GM21786 (cell line): ENCODE data around the gene PCDHGB1.
A peak's percentile ranks its signal among the peaks of the same experiment; 100 is the strongest.
"Not testable (repeated sequence)": the region's sequence is repeated elsewhere in the genome, so short reads cannot be mapped to it uniquely, and the experiment has no call there.

Experiments
- ATAC-seq: cut with Tn5 transposase; IDR thresholded peaks from one replicate; pipeline ENCODE4 v1.9.1; 2021; ENCODE audit not compliant: unreplicated experiment

PCDHGB1 gene

DNA sequence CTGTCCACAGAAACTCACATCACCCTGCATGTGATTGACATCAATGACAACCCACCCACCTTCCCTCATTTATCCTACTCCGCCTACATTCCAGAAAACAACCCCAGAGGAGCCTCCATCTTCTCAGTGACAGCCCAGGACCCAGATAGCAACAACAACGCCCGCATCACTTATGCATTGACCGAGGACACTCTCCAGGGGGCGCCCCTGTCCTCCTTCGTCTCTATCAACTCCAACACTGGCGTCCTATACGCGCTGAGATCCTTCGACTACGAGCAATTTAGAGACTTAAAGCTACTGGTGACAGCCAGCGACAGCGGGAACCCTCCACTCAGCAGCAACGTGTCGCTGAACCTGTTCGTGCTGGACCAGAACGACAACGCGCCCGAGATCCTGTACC, 4.6 kb upstream of the PCDHGB1 start:
- ATAC-seq = no peak

DNA sequence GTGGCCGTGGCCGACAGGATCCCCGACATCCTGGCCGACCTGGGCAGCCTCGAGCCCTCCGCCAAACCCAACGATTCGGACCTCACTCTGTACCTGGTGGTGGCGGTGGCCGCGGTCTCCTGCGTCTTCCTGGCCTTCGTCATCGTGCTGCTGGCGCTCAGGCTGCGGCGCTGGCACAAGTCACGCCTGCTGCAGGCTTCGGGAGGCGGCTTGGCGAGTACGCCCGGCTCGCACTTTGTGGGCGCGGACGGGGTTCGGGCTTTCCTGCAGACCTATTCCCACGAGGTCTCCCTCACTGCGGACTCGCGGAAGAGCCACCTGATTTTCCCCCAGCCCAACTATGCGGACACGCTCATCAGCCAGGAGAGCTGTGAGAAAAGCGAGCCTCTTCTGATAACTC, 3.9 kb upstream of the PCDHGB1 start:
- ATAC-seq = not testable (repeated sequence)

DNA sequence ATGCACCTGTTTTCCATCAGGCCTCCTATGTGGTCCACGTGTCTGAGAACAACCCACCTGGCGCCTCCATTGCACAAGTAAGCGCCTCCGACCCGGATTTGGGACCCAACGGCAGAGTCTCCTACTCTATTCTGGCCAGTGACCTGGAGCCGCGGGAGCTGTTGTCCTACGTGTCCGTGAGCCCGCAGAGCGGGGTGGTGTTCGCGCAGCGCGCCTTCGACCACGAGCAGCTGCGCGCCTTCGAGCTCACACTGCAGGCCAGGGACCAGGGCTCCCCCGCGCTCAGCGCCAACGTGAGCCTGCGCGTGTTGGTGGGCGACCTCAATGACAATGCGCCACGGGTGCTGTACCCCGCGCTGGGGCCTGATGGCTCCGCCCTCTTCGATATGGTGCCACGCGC, 1.7 kb downstream of the PCDHGB1 start:
- no peak for ATAC-seq

DNA sequence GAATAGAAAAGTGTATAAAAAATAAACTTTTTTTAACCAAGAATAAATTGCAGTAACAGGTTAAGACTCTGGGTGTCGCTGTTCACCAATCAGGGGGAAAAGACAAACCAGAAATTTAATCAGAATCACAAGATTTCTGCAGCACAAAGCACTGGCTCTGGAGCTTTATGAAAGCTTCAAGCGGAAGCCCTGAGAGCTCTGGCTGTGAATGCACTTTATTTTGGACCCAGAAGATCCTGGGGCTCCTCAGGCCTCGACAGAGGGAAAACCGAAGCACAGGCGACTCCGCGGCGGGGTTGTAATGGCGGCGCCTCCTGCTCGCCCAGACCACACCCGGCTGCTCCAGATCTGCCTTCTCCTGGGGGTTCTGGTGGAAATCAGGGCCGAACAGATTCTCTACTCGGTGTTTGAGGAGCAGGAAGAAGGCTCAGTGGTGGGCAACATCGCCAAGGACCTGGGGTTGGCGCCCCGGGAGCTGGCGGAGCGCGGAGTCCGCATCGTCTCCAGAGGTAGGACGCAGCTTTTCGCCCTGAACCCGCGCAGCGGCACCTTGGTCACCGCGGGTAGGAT, 5.1 kb downstream of the PCDHGB1 start, which contains the start of gene PCDHGA4:
PCDHGA4 (plus strand) TSS at position 122 of the 570 bp plus-strand sequence; CDS start at position 209, 87 bp downstream.
- ATAC-seq = no peak

DNA sequence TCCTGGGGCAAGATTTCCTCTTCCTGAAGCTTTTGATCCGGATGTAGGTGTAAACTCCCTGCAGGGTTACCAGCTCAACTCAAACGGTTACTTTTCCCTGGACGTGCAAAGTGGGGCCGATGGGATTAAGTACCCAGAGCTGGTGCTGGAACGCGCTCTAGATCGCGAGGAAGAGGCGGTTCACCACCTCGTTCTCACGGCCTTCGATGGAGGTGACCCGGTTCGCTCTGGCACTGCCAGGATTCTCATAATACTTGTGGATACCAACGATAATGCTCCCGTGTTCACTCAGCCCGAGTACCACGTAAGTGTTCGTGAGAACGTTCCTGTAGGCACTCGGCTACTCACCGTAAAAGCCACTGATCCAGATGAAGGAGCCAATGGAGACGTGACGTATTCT, 5.7 kb downstream of the PCDHGB1 start:
- ATAC-seq = no peak

DNA sequence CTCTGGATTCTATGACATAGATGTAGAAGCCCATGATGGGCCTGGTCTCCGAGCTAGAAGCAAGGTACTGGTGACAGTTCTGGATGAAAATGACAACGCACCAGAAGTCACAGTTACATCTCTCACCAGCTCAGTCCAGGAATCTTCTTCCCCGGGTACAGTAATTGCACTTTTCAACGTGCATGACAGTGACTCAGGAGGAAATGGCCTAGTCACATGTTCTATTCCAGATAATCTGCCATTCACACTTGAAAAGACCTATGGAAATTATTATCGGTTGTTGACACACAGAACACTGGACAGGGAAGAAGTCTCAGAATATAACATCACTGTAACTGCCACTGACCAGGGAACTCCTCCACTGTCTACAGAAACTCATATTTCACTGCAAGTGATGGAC, 6.2 kb downstream of the PCDHGB1 start:
- no peak for ATAC-seq

DNA sequence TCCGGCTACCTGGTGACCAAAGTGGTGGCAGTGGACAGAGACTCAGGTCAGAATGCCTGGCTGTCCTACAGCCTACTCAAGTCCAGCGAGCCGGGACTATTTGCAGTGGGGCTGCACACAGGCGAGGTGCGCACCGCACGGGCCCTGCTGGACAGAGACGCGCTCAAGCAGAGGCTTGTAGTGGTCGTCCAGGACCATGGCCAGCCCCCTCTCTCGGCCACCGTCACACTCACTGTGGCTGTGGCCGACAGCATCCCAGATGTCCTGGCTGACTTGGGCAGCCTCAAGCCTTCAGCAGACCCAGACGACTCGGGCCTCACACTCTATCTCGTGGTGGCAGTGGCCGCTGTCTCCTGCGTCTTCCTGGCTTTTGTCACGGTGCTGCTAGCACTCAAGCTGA, 7.1 kb downstream of the PCDHGB1 start:
- no peak for ATAC-seq

DNA sequence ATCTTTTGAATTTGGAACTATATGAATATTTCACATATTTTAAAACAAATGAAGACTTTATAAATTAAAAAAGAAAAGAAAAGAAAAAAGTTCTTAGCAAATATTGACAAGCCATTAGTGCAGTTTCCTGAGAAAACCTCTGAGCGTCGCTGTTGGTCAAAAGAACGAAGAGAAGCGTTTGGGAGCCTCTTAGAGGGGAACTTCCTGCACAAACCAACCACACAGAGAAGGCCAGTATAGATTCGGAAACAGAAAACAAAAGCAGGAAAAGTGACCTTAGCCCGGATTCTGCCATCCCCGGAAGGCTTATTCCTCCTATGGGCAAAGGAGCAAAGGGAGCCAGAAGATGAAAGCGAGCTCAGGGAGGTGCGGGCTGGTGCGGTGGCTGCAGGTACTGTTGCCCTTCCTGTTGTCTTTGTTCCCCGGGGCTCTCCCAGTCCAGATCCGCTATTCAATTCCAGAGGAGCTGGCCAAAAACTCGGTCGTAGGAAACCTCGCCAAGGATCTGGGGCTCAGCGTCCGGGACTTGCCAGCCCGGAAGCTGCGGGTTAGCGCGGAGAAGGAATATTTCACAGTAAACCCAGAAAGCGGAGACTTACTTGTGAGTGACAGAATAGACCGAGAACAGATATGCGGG, 10.0 kb downstream of the PCDHGB1 start, which contains the start of gene PCDHGB2:
PCDHGB2 (plus strand) TSS at position 205 of the 637 bp plus-strand sequence; CDS start at position 347, 142 bp downstream.
- ATAC-seq = peak; percentile 63

DNA sequence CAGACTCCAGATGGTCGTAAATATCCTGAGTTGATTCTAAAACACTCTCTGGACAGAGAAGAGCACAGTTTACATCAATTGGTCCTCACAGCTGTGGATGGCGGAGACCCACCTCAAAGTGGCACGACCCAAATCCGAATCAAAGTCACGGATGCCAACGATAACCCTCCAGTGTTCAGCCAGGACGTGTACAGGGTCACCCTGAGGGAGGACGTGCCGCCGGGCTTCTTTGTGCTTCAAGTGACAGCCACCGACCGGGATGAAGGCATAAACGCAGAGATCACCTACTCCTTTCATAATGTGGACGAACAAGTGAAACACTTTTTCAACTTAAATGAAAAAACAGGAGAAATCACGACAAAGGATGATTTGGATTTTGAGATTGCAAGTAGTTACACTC, 10.8 kb downstream of the PCDHGB1 start:
- ATAC-seq = no peak

DNA sequence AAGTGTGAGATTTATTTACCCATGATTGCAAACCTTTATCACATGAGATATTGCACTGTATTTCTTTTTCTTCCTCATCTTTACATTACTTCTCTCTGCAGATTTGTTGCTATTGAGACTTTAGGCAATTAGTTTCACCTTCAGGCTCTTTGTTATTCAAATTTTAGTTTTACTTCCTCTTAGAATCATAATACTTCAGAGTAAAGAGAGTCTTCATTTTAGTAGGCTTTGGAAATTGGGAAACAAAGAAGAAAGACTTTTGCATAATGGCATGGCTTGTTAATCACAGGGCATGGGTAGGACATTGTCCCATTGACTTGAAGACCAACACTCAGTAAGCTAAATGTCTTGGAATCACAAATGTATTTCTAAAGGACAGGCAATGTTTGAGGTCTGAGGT, 12.8 kb downstream of the PCDHGB1 start:
- ATAC-seq = no peak

DNA sequence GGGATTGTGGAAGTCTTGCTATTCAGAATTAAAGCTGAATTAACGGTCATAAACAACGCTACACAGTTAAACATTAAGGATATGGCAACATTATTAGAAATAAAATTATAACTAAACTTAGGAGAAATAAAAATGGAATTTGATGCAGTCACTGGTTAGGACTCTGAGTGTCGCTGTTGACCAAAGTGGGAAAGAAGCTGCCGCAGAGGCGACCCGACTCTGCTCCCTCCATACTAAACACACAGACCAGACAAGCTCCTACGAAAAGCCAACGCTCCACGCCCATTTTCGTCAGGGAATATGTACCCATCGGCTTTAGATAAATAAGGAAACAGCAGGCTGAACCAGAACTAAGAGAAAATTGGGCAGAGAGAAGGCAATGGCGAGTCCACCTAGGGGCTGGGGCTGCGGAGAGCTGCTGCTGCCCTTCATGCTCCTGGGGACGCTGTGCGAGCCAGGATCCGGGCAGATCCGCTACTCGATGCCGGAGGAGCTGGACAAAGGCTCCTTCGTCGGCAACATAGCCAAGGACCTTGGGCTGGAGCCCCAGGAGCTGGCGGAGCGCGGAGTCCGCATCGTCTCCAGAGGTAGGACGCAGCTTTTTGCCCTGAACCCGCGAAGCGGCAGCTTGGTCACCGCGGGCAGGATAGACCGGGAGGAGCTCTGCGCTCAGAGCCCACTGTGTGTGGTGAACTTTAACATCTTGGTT, 14.2 kb downstream of the PCDHGB1 start, which contains the start of gene PCDHGA5:
PCDHGA5 (plus strand) TSS at position 211 of the 709 bp plus-strand sequence; CDS start at position 380, 169 bp downstream.
- no peak for ATAC-seq

DNA sequence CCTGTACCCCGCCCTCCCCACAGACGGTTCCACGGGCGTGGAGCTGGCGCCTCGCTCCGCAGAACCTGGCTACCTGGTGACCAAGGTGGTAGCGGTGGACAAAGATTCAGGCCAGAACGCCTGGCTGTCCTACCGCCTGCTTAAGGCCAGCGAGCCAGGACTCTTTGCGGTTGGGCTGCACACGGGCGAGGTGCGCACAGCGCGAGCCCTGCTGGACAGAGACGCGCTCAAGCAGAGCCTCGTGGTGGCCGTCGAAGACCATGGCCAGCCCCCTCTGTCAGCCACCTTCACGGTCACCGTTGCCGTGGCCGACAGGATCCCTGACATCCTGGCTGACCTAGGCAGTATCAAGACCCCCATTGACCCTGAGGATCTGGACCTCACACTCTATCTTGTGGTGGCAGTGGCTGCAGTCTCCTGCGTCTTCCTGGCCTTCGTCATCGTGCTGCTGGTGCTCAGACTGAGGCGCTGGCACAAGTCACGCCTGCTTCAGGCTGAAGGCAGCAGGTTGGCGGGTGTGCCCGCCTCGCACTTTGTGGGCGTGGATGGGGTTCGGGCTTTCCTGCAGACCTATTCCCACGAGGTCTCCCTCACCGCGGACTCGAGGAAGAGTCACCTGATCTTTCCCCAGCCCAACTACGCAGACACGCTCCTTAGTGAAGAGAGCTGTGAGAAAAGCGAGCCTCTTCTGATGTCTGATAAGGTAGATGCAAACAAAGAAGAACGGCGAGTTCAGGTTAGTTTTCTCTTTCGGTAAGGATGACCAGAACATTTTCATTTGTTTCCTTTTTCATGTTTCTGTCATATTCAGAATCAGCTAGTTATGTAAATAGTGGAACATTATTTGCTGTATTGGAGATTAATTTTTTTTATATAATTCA, 16.4 kb downstream of the PCDHGB1 start:
- no peak for ATAC-seq

DNA sequence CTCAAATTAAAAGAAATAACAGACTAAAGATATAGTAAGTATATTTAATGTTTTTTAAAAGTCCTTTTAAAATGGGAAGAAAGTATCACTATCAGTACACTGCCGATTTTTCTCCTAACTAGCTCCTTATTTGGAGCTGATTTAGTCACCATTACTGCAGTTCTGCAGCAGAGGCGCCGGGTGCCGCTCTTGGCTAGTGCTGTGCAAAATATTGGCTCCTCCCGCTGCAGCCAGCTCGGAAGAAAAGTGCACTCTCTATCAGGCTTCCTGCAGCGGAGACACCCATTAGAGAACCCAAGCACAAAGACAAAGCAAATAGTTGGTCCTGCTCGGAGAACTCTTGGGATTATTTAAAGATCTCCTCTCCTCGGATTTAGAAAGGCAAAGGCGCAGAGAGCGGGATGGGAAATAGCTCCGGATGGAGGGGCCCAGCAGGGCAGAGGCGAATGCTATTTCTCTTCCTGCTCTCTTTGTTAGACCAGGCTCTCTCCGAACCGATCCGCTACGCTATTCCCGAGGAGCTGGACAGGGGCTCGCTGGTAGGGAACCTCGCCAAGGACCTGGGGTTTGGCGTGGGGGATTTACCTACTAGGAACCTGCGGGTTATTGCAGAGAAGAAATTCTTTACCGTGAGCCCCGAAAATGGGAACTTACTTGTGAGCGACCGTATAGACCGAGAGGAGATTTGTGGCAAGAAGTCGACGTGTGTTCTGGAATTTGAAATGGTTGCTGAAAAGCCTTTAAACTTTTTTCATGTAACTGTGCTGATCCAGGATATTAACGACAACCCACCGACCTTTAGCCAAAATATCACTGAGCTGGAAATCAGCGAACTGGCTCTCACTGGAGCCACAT, 20.3 kb downstream of the PCDHGB1 start, which contains the start of gene PCDHGB3:
PCDHGB3 (plus strand) TSS at position 249 of the 855 bp plus-strand sequence; CDS start at position 402, 153 bp downstream.
- ATAC-seq = peak; percentile 99

DNA sequence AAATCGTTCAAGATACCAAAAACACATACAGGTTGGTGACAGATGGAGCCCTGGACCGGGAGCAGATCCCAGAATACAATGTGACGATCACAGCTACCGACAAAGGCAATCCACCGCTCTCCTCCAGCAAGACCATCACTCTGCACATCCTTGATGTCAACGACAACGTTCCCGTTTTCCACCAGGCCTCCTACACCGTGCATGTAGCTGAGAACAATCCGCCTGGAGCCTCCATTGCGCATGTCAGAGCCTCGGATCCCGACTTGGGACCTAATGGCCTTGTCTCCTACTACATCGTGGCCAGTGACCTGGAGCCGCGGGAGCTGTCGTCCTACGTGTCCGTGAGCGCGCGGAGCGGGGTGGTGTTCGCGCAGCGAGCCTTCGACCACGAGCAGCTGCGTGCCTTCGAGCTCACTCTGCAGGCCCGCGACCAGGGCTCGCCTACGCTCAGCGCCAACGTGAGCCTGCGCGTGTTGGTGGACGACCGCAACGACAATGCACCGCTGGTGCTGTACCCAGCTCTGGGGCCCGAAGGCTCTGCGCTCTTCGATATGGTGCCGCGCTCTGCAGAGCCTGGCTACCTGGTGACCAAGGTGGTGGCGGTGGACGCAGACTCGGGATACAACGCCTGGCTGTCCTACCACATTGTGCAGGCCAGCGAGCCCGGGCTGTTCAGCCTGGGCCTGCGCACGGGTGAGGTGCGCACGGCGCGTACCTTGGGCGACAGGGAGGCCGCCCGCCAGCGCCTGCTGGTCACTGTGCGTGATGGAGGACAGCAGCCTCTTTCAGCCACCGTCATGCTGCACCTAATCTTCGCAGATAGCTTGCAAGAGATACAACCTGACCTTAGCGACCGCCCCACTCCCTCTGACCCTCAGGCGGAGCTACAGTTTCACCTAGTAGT, 21.9 kb downstream of the PCDHGB1 start:
- no peak for ATAC-seq

DNA sequence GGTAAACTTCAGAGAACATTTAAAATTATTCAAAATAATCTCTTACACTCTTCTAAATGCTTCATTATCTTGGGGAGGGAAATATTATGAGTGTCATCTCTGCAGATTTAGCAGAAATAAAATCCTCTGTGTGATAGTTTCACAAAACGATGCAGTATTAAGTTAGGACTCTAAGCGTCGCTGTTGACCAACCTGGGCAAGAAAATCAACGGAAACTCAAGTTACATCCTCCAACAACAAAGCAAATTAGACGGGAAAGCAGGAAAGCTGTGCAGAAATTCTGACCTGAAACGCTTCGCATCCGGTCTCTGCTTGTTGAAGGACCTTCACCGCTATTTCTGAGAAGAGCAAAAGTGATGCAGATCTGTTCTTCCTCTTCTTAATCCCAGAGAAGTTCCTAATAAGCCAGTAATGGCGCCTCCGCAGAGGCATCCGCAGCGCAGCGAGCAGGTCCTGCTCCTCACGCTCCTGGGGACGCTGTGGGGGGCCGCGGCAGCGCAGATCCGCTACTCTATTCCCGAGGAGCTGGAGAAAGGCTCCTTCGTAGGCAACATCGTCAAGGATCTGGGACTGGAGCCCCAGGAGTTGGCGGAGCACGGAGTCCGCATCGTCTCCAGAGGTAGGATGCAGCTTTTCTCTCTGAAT, 23.9 kb downstream of the PCDHGB1 start, which contains the start of gene PCDHGA6:
PCDHGA6 (plus strand) TSS at position 219 of the 645 bp plus-strand sequence; CDS start at position 412, 193 bp downstream.
- no peak for ATAC-seq

DNA sequence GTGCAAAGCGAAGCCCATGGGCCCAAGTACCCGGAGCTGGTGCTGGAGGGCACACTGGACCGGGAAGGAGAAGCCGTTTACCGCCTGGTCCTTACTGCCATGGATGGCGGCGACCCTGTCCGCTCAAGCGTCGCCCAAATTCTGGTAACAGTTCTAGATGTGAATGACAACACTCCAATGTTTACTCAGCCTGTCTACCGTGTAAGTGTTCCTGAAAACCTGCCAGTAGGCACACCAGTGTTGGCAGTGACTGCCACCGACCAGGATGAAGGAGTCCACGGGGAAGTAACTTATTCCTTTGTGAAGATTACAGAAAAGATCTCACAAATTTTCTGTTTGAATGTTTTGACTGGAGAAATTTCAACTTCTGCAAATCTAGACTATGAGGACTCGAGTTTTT, 24.7 kb downstream of the PCDHGB1 start:
- no peak for ATAC-seq

DNA sequence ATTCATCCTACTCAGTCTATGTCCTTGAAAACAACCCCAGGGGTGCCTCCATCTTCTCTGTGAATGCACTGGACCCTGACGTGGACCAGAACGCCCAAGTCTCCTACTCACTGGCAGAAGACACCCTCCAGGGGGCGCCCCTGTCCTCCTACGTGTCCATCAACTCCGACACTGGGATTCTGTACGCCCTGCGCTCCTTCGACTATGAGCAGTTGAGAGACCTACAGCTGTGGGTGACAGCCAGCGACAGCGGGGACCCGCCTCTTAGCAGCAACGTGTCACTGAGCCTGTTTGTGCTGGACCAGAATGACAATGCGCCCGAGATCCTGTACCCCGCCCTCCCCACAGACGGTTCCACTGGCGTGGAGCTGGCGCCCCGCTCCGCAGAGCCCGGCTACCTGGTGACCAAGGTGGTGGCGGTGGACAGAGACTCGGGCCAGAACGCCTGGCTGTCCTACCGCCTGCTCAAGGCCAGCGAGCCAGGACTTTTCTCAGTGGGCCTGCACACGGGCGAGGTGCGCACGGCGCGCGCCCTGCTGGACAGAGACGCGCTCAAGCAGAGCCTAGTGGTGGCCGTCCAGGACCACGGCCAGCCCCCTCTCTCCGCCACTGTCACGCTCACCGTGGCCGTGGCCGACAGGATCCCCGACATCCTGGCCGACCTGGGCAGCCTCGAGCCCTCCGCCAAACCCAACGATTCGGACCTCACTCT, 25.7 kb downstream of the PCDHGB1 start:
- ATAC-seq = not testable (repeated sequence)
